ENCODE results near the gene EFNB2.
A peak's percentile ranks its signal among the peaks of the same experiment; 100 is the strongest.

The EFNB2 gene

GRCh38 chr13:106536244-106537034, 977 bp upstream of the EFNB2 start (continued):
- TF ChIP-seq ZNF654 (tag by site-specific recombination; IDR thresholded peaks at IDR 0.05; ENCODE audit: low read depth) (peak; percentile 68), ZNF146 (tag by site-specific recombination; IDR thresholded peaks at IDR 0.05) (no peak), ZNF544 (tag by site-specific recombination; IDR thresholded peaks at IDR 0.05) (no peak), ZNF394 (tag by site-specific recombination; IDR thresholded peaks at IDR 0.05; ENCODE audit: borderline replicate concordance) (no peak), ZNF335 (tag by site-specific recombination; conservative IDR thresholded peaks at IDR 0.05) (peak; percentile 91), ZNF580 (tag by site-specific recombination; IDR thresholded peaks at IDR 0.05) (no peak), ELK4 (IDR thresholded peaks at IDR 0.05; ENCODE audit: borderline replicate concordance, low read depth, low read length) (no peak), ZNF211 (tag by site-specific recombination; IDR thresholded peaks at IDR 0.05; ENCODE audit: low read depth) (no peak), SCRT1 (tag by site-specific recombination; IDR thresholded peaks at IDR 0.05; ENCODE audit: borderline replicate concordance) (no peak), ZSCAN5A (tag by site-specific recombination; IDR thresholded peaks at IDR 0.05) (no peak), ZNF302 (tag by site-specific recombination; IDR thresholded peaks at IDR 0.05; ENCODE audit: low read depth) (no peak), ZNF514 (tag by site-specific recombination; IDR thresholded peaks at IDR 0.05) (no peak), KLF8 (tag by site-specific recombination; IDR thresholded peaks at IDR 0.05) (0 out of 2 replicates have a peak, but pooled peaks have one; percentile 27), GFI1B (tag by site-specific recombination; IDR thresholded peaks at IDR 0.05) (no peak), RBAK (tag by site-specific recombination; IDR thresholded peaks at IDR 0.05) (no peak)

GRCh38 chr13:106534639-106535551, 567 bp downstream of the EFNB2 start:
- H3K4me1 ChIP-seq (ENCODE audit: control insufficient read depth, insufficient read depth, low read length) = peaks cover 13% of the 10 kb centered on the region; the same call in 1 of the 2 replicates

More at GRCh38 chr13:106534639-106535551, 567 bp downstream of the EFNB2 start:
- Histone ChIP-seq H3K4me3 (ENCODE audit: low read depth, low read length) (peak overlapping the region; percentile 87), H3K27ac (ENCODE audit: extremely low read depth, low read depth, low read length) (peak overlapping the region; percentile 77; the same call in 1 of the 2 replicates), H3K9me3 (ENCODE audit: control insufficient read depth, insufficient read depth, low read depth, low read length) (no peaks in the 10 kb centered on the region), H3K36me3 (ENCODE audit: control insufficient read depth in 2 of 2, insufficient read depth in 1 of 2, low read length in 2 of 2) (peaks cover 0 to 8% of the 10 kb centered on the region in 2 experiments; a peak in 2 of 3 replicates)
- ChIA-PET POLR2A (interaction anchor here (0.5 to 1.8 kb wide), 20 partner anchors 9 to 613 kb away, joined by 3 to 10 read pairs (median 3); partner anchors contain the start of gene ARGLU1), CTCF (interaction anchor here (0.6 to 1.7 kb wide), 5 partner anchors 10 to 969 kb away, joined by 3 to 5 read pairs (median 4); no protein-coding TSS in a partner anchor)
- TF ChIP-seq ZNF335 (tag by site-specific recombination; conservative IDR thresholded peaks at IDR 0.05) (peak; percentile 69), ZSCAN30 (tag by site-specific recombination; IDR thresholded peaks at IDR 0.05) (peak; percentile 73; the same call in 1 of the 2 replicates), ZNF354C (tag by site-specific recombination; IDR thresholded peaks at IDR 0.05; ENCODE audit: borderline replicate concordance, low read depth) (no peak), ZNF37A (tag by site-specific recombination; IDR thresholded peaks at IDR 0.05) (0 out of 2 replicates have a peak, but pooled peaks have one; percentile 6), ZNF76 (tag by site-specific recombination; IDR thresholded peaks at IDR 0.05; ENCODE audit: borderline replicate concordance, low read depth) (peak; percentile 28; the same call in 1 of the 2 replicates)
